ENCODE results near the gene DSCAM. TPM values are rescaled to one million over a fixed set of nuclear protein-coding genes. Genes with fewer than 3 reads are reported as not detected.
A peak's percentile ranks its signal among the peaks of the same experiment; 100 is the strongest.

The DSCAM gene
- total RNA-seq, 1 donor from 2014 or later, result 0.21 TPM

DNA sequence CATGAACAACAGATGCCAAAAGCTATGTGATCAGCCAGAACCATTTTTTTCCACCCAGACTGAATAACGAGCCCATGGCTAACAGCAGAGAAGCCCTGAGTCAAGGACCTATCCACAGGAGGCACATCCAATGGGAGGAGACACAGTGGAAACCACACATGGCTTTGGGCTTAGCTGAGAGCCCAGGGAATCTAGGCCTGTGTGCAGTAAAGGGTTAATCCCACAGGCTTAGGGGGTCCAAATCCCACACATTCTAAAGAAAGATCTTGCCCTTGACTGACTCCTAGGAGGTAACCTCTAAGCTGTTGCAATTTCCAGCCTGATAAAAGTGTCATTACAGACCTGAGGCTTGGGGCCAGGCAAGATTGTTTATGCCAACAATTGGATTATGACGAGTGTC is 194.5 kb downstream of the DSCAM start:
- Mint-ChIP-seq H3K27ac (ENCODE audit: unreplicated experiment) (no peak overlapping the region), H3K36me3 (ENCODE audit: low read depth, unreplicated experiment) (peaks cover 15% of the 10 kb centered on the region), H3K27me3 (ENCODE audit: unreplicated experiment) (peaks cover 8% of the 10 kb centered on the region), H3K9me3 (ENCODE audit: unreplicated experiment) (peaks cover 28% of the 10 kb centered on the region), H3K4me3 (ENCODE audit: unreplicated experiment) (no peak overlapping the region), H3K4me1 (ENCODE audit: unreplicated experiment) (no peaks in the 10 kb centered on the region)
- TF ChIP-seq, protein P1, sequence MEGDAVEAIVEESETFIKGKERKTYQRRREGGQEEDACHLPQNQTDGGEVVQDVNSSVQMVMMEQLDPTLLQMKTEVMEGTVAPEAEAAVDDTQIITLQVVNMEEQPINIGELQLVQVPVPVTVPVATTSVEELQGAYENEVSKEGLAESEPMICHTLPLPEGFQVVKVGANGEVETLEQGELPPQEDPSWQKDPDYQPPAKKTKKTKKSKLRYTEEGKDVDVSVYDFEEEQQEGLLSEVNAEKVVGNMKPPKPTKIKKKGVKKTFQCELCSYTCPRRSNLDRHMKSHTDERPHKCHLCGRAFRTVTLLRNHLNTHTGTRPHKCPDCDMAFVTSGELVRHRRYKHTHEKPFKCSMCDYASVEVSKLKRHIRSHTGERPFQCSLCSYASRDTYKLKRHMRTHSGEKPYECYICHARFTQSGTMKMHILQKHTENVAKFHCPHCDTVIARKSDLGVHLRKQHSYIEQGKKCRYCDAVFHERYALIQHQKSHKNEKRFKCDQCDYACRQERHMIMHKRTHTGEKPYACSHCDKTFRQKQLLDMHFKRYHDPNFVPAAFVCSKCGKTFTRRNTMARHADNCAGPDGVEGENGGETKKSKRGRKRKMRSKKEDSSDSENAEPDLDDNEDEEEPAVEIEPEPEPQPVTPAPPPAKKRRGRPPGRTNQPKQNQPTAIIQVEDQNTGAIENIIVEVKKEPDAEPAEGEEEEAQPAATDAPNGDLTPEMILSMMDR (IDR thresholded peaks at IDR 0.05; ENCODE audit: unreplicated experiment), result no peak
- DNase-seq (ENCODE audit: low spot score), result no peak

DNA sequence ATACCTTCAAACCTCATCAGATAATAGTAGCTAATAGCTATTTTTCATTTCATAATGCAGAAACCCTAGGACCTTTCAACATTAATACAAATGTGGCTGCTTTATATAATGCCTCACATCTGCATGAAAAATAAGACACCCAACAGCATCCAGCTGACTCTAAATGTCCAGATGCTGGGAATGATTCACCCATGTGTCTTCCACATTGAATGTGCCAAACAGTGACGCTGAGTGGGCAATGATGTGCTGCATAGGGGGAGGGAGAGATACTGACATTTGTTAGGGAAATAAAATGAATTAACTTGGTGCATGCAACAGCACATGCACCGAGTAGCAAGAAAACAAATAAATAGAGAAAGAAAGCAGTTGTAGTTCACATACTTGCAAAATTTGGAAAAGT is 199.3 kb downstream of the DSCAM start:
- peaks cover 10% of the 10 kb centered on the region for H3K27me3 Mint-ChIP-seq (ENCODE audit: unreplicated experiment)
- no peaks in the 10 kb centered on the region for H3K4me1 Mint-ChIP-seq (ENCODE audit: unreplicated experiment)
- TF ChIP-seq, protein P1 (IDR thresholded peaks at IDR 0.05; ENCODE audit: unreplicated experiment), result no peak
- H3K9me3 Mint-ChIP-seq (ENCODE audit: unreplicated experiment), result peaks cover 32% of the 10 kb centered on the region
- H3K36me3 Mint-ChIP-seq (ENCODE audit: low read depth, unreplicated experiment), result peaks cover 12% of the 10 kb centered on the region
- no peak overlapping the region for H3K27ac Mint-ChIP-seq (ENCODE audit: unreplicated experiment)
- peak overlapping the region; percentile 44 for H3K4me3 Mint-ChIP-seq (ENCODE audit: unreplicated experiment)
- DNase-seq (ENCODE audit: low spot score), result no peak

DNA sequence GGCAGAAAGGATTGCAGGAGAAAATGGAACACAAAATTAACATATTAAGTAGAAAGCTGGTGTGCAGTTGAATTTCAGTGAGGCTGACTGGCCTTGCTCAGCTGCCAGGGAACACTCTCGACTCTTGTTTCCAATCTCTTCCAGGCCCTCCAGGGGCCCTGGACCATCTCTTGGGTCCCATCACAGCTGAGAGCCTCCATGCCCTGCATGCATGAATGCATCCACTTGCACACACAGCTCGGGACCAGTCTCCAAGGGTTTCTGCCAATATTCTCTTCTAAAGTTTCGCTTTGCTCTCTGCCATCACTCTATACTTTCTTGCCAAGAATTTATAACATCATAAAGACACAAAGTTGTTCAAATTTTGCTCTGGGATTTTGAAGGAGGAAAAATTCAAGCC is 200.3 kb downstream of the DSCAM start:
- Mint-ChIP-seq H3K27me3 (ENCODE audit: unreplicated experiment) (peaks cover 14% of the 10 kb centered on the region), H3K4me1 (ENCODE audit: unreplicated experiment) (no peaks in the 10 kb centered on the region), H3K4me3 (ENCODE audit: unreplicated experiment) (no peak overlapping the region), H3K9me3 (ENCODE audit: unreplicated experiment) (peaks cover 35% of the 10 kb centered on the region), H3K36me3 (ENCODE audit: low read depth, unreplicated experiment) (peaks cover 16% of the 10 kb centered on the region), H3K27ac (ENCODE audit: unreplicated experiment) (no peak overlapping the region)
- TF ChIP-seq, protein P1 (IDR thresholded peaks at IDR 0.05; ENCODE audit: unreplicated experiment), result no peak
- no peak for DNase-seq (ENCODE audit: low spot score)

DNA sequence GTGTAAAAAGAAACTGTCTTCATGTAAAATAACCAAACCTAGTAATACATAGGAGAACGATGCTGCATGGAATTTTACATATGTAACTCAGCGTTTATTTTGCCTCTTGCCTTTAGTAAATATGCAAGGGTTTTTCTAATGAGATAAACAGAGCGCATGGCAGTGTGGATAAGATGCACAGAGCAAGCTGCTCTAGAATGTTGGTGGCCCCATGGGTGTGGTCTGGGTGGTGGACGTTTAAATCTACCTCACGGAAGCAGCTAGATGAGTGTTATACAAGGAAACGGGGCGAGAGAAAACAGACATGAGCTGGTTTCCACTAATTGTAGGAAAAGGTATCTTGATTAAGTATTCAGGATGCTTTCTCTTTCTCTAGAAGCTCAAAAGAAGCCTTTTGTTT is 205.9 kb downstream of the DSCAM start:
- TF ChIP-seq, protein P1 (IDR thresholded peaks at IDR 0.05; ENCODE audit: unreplicated experiment), result no peak
- H3K4me3 Mint-ChIP-seq (ENCODE audit: unreplicated experiment), result no peak overlapping the region
- peaks cover 21% of the 10 kb centered on the region for H3K9me3 Mint-ChIP-seq (ENCODE audit: unreplicated experiment)
- H3K4me1 Mint-ChIP-seq (ENCODE audit: unreplicated experiment), result peaks cover 3% of the 10 kb centered on the region
- H3K27me3 Mint-ChIP-seq (ENCODE audit: unreplicated experiment), result peaks cover 7% of the 10 kb centered on the region
- H3K27ac Mint-ChIP-seq (ENCODE audit: unreplicated experiment), result no peak overlapping the region
- no peak for DNase-seq (ENCODE audit: low spot score)
- peaks cover 11% of the 10 kb centered on the region for H3K36me3 Mint-ChIP-seq (ENCODE audit: low read depth, unreplicated experiment)

DNA sequence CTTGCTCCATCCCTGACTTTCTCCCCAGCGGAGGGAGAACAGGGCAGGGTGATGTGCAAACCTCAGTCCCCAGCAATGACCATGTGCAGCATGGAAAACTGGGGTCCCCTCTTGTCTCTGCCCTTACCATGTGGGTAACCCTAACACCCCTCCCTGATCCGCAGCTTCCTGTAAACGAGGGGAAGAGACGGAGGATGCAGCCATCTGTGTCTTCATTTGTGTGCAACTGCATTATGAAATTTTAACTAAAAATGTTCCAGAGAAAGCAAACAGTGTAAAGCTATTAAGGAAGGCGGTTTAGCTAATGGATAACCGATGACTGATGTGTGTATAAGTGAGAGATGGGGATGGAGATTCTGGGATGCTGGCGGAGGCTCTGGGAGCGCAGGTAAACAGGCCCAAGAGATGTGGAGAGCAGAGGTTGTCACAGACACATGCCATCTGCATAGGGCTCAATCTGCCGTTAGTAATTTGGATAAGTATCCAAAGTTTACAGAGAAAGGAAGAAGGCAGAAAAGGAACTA is 206.6 kb downstream of the DSCAM start:
- peaks cover 8% of the 10 kb centered on the region for H3K27me3 Mint-ChIP-seq (ENCODE audit: unreplicated experiment)
- DNase-seq (ENCODE audit: low spot score), result no peak
- TF ChIP-seq, protein P1 (IDR thresholded peaks at IDR 0.05; ENCODE audit: unreplicated experiment), result no peak
- peaks cover 3% of the 10 kb centered on the region for H3K4me1 Mint-ChIP-seq (ENCODE audit: unreplicated experiment)
- H3K9me3 Mint-ChIP-seq (ENCODE audit: unreplicated experiment), result peaks cover 17% of the 10 kb centered on the region
- peaks cover 11% of the 10 kb centered on the region for H3K36me3 Mint-ChIP-seq (ENCODE audit: low read depth, unreplicated experiment)
- H3K4me3 Mint-ChIP-seq (ENCODE audit: unreplicated experiment), result no peak overlapping the region
- no peak overlapping the region for H3K27ac Mint-ChIP-seq (ENCODE audit: unreplicated experiment)

All from endothelial cell (in vitro differentiated cells).